ENCODE data around the gene MAN1C1.
"Not testable (repeated sequence)": the region's sequence is repeated elsewhere in the genome, so short reads cannot be mapped to it uniquely, and the experiment has no call there.

- TF ChIP-seq, protein P1, sequence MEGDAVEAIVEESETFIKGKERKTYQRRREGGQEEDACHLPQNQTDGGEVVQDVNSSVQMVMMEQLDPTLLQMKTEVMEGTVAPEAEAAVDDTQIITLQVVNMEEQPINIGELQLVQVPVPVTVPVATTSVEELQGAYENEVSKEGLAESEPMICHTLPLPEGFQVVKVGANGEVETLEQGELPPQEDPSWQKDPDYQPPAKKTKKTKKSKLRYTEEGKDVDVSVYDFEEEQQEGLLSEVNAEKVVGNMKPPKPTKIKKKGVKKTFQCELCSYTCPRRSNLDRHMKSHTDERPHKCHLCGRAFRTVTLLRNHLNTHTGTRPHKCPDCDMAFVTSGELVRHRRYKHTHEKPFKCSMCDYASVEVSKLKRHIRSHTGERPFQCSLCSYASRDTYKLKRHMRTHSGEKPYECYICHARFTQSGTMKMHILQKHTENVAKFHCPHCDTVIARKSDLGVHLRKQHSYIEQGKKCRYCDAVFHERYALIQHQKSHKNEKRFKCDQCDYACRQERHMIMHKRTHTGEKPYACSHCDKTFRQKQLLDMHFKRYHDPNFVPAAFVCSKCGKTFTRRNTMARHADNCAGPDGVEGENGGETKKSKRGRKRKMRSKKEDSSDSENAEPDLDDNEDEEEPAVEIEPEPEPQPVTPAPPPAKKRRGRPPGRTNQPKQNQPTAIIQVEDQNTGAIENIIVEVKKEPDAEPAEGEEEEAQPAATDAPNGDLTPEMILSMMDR (conservative IDR thresholded peaks at IDR 0.05) = not testable (repeated sequence)
- TF ChIP-seq ZFX (IDR thresholded peaks at IDR 0.05) = not testable (repeated sequence)
Measured at GRCh38 chr1:25636141-25636540, 19.6 kb downstream of the MAN1C1 start.

All from C4-2B (cell line).